HCT116 (cell line): Measurements from ENCODE around the gene PODNL1. TPM values are rescaled to one million over a fixed set of nuclear protein-coding genes. Genes with fewer than 3 reads are reported as not detected.

Experiments
- ATAC-seq: fragments of 200-7000 bp; cut with Tn5 transposase; 2 replicates; pipeline ENCODE4 v1.9.1; 2020; ENCODE audit warnings: mild to moderate bottlenecking, moderate library complexity
- BruUV-seq: library from RNA; stranded (reverse); fragments of 400-500 nt; replicated peaks from 2 replicates; lab custom pipeline; 2021; lab: Mats Ljungman, UMichigan
- CTCF ChIA-PET: fragments of 300-600 bp; sonication (Branson Sonifier 250); formaldehyde crosslinking; loops from one replicate; lab custom pipeline; 2021; ENCODE audit warnings: antibody characterized with exemption; lab: Charles Lee
- POLR2A ChIA-PET: fragments of 300-600, 350-600 bp; sonication (Branson Sonifier 250); formaldehyde crosslinking; loops from one replicate; lab custom pipeline; 2021; ENCODE audit warnings: antibody characterized with exemption; lab: Charles Lee
- RAD21 ChIA-PET, 2 experiments: fragments of 300-600 bp; sonication (Branson Sonifier 250); formaldehyde crosslinking; loops; one replicate each; lab custom pipeline; 2023; ENCODE audit warnings: low total read pairs in 2 of 2; ENCODE audit not compliant: uncharacterized antibody in 2 of 2, unreplicated experiment in 2 of 2, low non-redundant PET in 1 of 2; lab: Charles Lee
- DNase-seq: peaks from one replicate; pipeline ENCODE4 v3.0.0-alpha.2; 2010; ENCODE audit warnings: low read depth, low spot score
- H2AFZ ChIP-seq: fragments of 200-600 bp; shearing (Covaris generic), sonication (generic); 2 replicates; pipeline ENCODE4 v1.6.1; 2017; ENCODE audit warnings: low read depth, mixed run types, mixed read lengths, antibody characterized with exemption, low read length; ENCODE audit not compliant: poor library complexity, severe bottlenecking
- H3K27ac ChIP-seq: 2 replicates; pipeline ENCODE4 v1.5.1; 2012; ENCODE audit warnings: low read depth, low read length
- H3K27me3 ChIP-seq: fragments of 200-600 bp; sonication (generic); 2 replicates; pipeline ENCODE4 v1.6.1; 2016; ENCODE audit warnings: mixed run types, low read length, mixed read lengths; ENCODE audit not compliant: insufficient read depth
- H3K36me3 ChIP-seq, 2 experiments: fragments of 200-500 bp in 1 of 2; fragments of 200-600 bp in 1 of 2; sonication (Bioruptor generic) in 1 of 2; sonication (generic) in 1 of 2; 2 replicates each; pipeline versions ENCODE4 v1.5.1 to v1.6.1; 2014 to 2016; ENCODE audit warnings: low read length in 2 of 2, inconsistent platforms in 1 of 2, mixed read lengths in 1 of 2, mixed run types in 1 of 2; ENCODE audit not compliant: insufficient read depth in 2 of 2, control insufficient read depth in 1 of 2
- H3K4me1 ChIP-seq, 2 experiments: fragments of 200-600 bp in 1 of 2; sonication (generic) in 1 of 2; 2 replicates each; pipeline versions ENCODE4 v1.5.1 to v1.6.1; 2012 to 2017; ENCODE audit warnings: low read length in 2 of 2, inconsistent platforms in 1 of 2, mild to moderate bottlenecking in 1 of 2, mixed read lengths in 1 of 2, mixed run types in 1 of 2, moderate library complexity in 1 of 2; ENCODE audit not compliant: insufficient read depth in 2 of 2, control insufficient read depth in 1 of 2
- H3K4me2 ChIP-seq: fragments of 200-600 bp; sonication (generic); 2 replicates; pipeline ENCODE4 v1.6.1; 2017; ENCODE audit warnings: mixed run types, low read length, mixed read lengths
- H3K4me3 ChIP-seq, 2 experiments: fragments of 200-600 bp in 1 of 2; sonication (generic) in 1 of 2; replicated peaks in 1 of 2; 2 replicates each; pipeline ENCODE4 v1.5.1; 2011 to 2016; ENCODE audit warnings: low read length in 2 of 2, control low read depth in 1 of 2, low read depth in 1 of 2, mild to moderate bottlenecking in 1 of 2, mixed read lengths in 1 of 2, mixed run types in 1 of 2
- H3K79me2 ChIP-seq: fragments of 200-600 bp; sonication (generic); 2 replicates; pipeline ENCODE4 v1.6.1; 2017; ENCODE audit warnings: mild to moderate bottlenecking, mixed run types, low read length, moderate library complexity, mixed read lengths; ENCODE audit not compliant: insufficient read depth
- H3K9ac ChIP-seq: fragments of 200-600 bp; sonication (generic); 2 replicates; pipeline ENCODE4 v1.6.1; 2016; ENCODE audit warnings: low read length, mixed read lengths
- H3K9me2 ChIP-seq: fragments of 200-600 bp; sonication (generic), shearing (Covaris generic); 2 replicates; pipeline ENCODE4 v1.6.1; 2017; ENCODE audit warnings: mixed run types, mild to moderate bottlenecking, moderate library complexity; ENCODE audit not compliant: insufficient read depth
- H3K9me3 ChIP-seq, 2 experiments: fragments of 200-500 bp in 1 of 2; fragments of 200-600 bp in 1 of 2; sonication (Bioruptor generic) in 1 of 2; sonication (generic) in 1 of 2; 2 replicates each; pipeline ENCODE4 v1.6.1; 2014 to 2017; ENCODE audit warnings: low read length in 2 of 2, mixed read lengths in 2 of 2, inconsistent platforms in 1 of 2, low read depth in 1 of 2, mild to moderate bottlenecking in 1 of 2, mixed run types in 1 of 2, moderate library complexity in 1 of 2; ENCODE audit not compliant: control insufficient read depth in 1 of 2, insufficient read depth in 1 of 2
- H4K20me1 ChIP-seq: fragments of 200-600 bp; sonication (generic), shearing (Covaris generic); 2 replicates; pipeline ENCODE4 v1.6.1; 2017; ENCODE audit warnings: mixed run types, mild to moderate bottlenecking, moderate library complexity; ENCODE audit not compliant: insufficient read depth
- CBX3 ChIP-seq: IDR thresholded peaks from 2 replicates; pipeline ENCODE4 v1.6.1; 2012; ENCODE audit warnings: low read depth
- CEBPB ChIP-seq: IDR thresholded peaks from 2 replicates; pipeline ENCODE4 v1.6.1; 2012; ENCODE audit warnings: low read depth
- CTCF ChIP-seq, 3 experiments: fragments of 200-600 bp in 1 of 3; sonication (generic) in 1 of 3; IDR thresholded peaks in 2 of 3; conservative IDR thresholded peaks in 1 of 3; 2 replicates each; pipeline ENCODE4 v1.5.1; 2012 to 2017; ENCODE audit warnings: low read depth in 2 of 3, low read length in 2 of 3, antibody characterized with exemption in 1 of 3, borderline replicate concordance in 1 of 3, control low read depth in 1 of 3, mild to moderate bottlenecking in 1 of 3, mixed read lengths in 1 of 3, mixed run types in 1 of 3, moderate library complexity in 1 of 3; ENCODE audit not compliant: insufficient read depth in 1 of 3
- EGR1 ChIP-seq: IDR thresholded peaks from 2 replicates; pipeline ENCODE4 v1.6.1; 2012; ENCODE audit warnings: low read depth
- ELF1 ChIP-seq: IDR thresholded peaks from 2 replicates; pipeline ENCODE4 v1.6.1; 2012; ENCODE audit warnings: low read depth, borderline replicate concordance
- EZH2phosphoT487 ChIP-seq: fragments of 200-600 bp; IDR thresholded peaks from 2 replicates; pipeline ENCODE4 v1.6.1; 2018; ENCODE audit warnings: antibody characterized with exemption, borderline replicate concordance
- FOSL1 ChIP-seq: IDR thresholded peaks from 2 replicates; pipeline ENCODE4 v1.6.1; 2012; ENCODE audit warnings: low read depth
- JUND ChIP-seq: IDR thresholded peaks from 2 replicates; pipeline ENCODE4 v1.6.1; 2012
- RAD21 ChIP-seq: IDR thresholded peaks from 2 replicates; pipeline ENCODE4 v1.6.1; 2012; ENCODE audit warnings: low read depth, mild to moderate bottlenecking
- REST ChIP-seq: IDR thresholded peaks from 2 replicates; pipeline ENCODE4 v1.6.1; 2012; ENCODE audit warnings: low read depth
- SRF ChIP-seq: IDR thresholded peaks from 2 replicates; pipeline ENCODE4 v1.6.1; 2012; ENCODE audit warnings: low read depth
- ZBTB33 ChIP-seq: IDR thresholded peaks from 2 replicates; pipeline ENCODE4 v1.6.1; 2011; ENCODE audit warnings: mild to moderate bottlenecking, low read length, moderate library complexity; ENCODE audit not compliant: insufficient replicate concordance; ENCODE audit errors: extremely low read depth
- intact Hi-C: fragments of 100-400 bp; cut with micrococcal nuclease; formaldehyde crosslinking; loops from 2 replicates; pipeline ENCODE4 v1.10.0; 2022
- total RNA-seq: library from RNA; stranded (reverse); gene quantifications from one replicate; pipeline ENCODE4 v1.2.1, GENCODE V29; 2021; ENCODE audit not compliant: unreplicated experiment

Gene PODNL1
- total RNA-seq, 1 experiment from 2014 or later: 0.71 TPM

- Histone ChIP-seq H3K4me2 (no peak overlapping the region), H2AFZ (no peak overlapping the region), H3K27me3 (no peaks in the 10 kb centered on the region), H4K20me1 (no peaks in the 10 kb centered on the region), H3K4me3 (no peak overlapping the region), H3K9me3 (no peaks in the 10 kb centered on the region), H3K9me2 (no peaks in the 10 kb centered on the region), H3K79me2 (no peaks in the 10 kb centered on the region), H3K4me1 (peaks cover 0 to 10% of the 10 kb centered on the region in 2 experiments; a peak in 3 of 4 replicates), H3K9ac (no peak overlapping the region), H3K27ac (no peak overlapping the region), H3K36me3 (peaks cover 0 to 4% of the 10 kb centered on the region in 2 experiments; a peak in 1 of 4 replicates)
- ChIA-PET RAD21 (no interaction called here), CTCF (no interaction called here), POLR2A (no interaction called here)
- DNase-seq: no peak
- no peak for ATAC-seq
- intact Hi-C loops: no loop called here
- TF ChIP-seq EZH2phosphoT487: no peak
- no peak for TF ChIP-seq JUND
- no peak for TF ChIP-seq RAD21
- TF ChIP-seq ZBTB33: no peak
- TF ChIP-seq REST: no peak
- no peak for TF ChIP-seq ELF1
- TF ChIP-seq EGR1: no peak
- no peak for TF ChIP-seq SRF
- TF ChIP-seq CEBPB: no peak
- no peak for TF ChIP-seq FOSL1
- TF ChIP-seq CTCF (IDR thresholded peaks at IDR 0.05 in 2 of 3, conservative IDR thresholded peaks at IDR 0.05 in 1 of 3; ENCODE audit: borderline replicate concordance in 1 of 3, insufficient read depth in 1 of 3, low read depth in 2 of 3, low read length in 2 of 3): no peak
- no peak for TF ChIP-seq CBX3
- TF ChIP-seq, all 23 proteins: peak for 0
- no TSS peak for BruUV-seq
Measured at GRCh38 chr19:13969897-13970296, 31.7 kb upstream of the PODNL1 start.
